SK-N-SH treated with all-trans-retinoic acid at 6 μM for 48 hours (cell line): ENCODE data around the gene CCDC106.

ENCODE experiments used
- ATAC-seq: fragments of 200-7000 bp; cut with Tn5 transposase; 3 replicates; pipeline ENCODE4 v1.9.1; 2020; ENCODE audit warnings: mild to moderate bottlenecking, moderate library complexity
- ARNTL ChIP-seq: fragments of 450-650 bp; formaldehyde crosslinking; IDR thresholded peaks from 2 replicates; pipeline ENCODE4 v1.5.0; 2020; ENCODE audit warnings: low read depth, mild to moderate bottlenecking, moderate library complexity, borderline replicate concordance
- BACH2 ChIP-seq: fragments of 250-450 bp; sonication (Bioruptor Pico); IDR thresholded peaks from 2 replicates; pipeline ENCODE4 v1.9.0; 2021; ENCODE audit warnings: mild to moderate bottlenecking, borderline replicate concordance
- CSDC2 ChIP-seq: fragments of 250-450 bp; sonication (Bioruptor Pico); IDR thresholded peaks from 2 replicates; pipeline ENCODE4 v1.5.0; 2020; ENCODE audit warnings: mild to moderate bottlenecking, moderate library complexity
- ESRRG ChIP-seq: fragments of 250-450 bp; sonication (Bioruptor Pico); IDR thresholded peaks from 2 replicates; pipeline ENCODE4 v1.6.1; 2021; ENCODE audit warnings: mild to moderate bottlenecking
- GLIS3 ChIP-seq: fragments of 250-450 bp; sonication (Bioruptor Pico); IDR thresholded peaks from 2 replicates; pipeline ENCODE4 v1.5.0; 2020; ENCODE audit warnings: mild to moderate bottlenecking, moderate library complexity
- ISL1 ChIP-seq: fragments of 250-450 bp; sonication (Bioruptor Pico); IDR thresholded peaks from 2 replicates; pipeline ENCODE4 v2.1.2; 2022; ENCODE audit warnings: mild to moderate bottlenecking, moderate library complexity
- PPARA ChIP-seq: fragments of 250-450 bp; sonication (Bioruptor Pico); IDR thresholded peaks from 2 replicates; pipeline ENCODE4 v1.5.0; 2020; ENCODE audit warnings: mild to moderate bottlenecking, borderline replicate concordance
- TCF4 ChIP-seq: fragments of 250-450 bp; sonication (Bioruptor Pico); IDR thresholded peaks from 2 replicates; pipeline ENCODE4 v1.8.0; 2021; ENCODE audit warnings: mild to moderate bottlenecking, moderate library complexity, borderline replicate concordance
- TOX ChIP-seq: fragments of 250-450 bp; sonication (Bioruptor Pico); IDR thresholded peaks from 2 replicates; pipeline ENCODE4 v1.8.0; 2021; ENCODE audit warnings: mild to moderate bottlenecking, moderate library complexity, borderline replicate concordance
- ZC3H10 ChIP-seq: fragments of 250-450 bp; sonication (Bioruptor Pico); IDR thresholded peaks from 2 replicates; pipeline ENCODE4 v1.5.1; 2021; ENCODE audit warnings: mild to moderate bottlenecking, moderate library complexity
- ZFP3 ChIP-seq: fragments of 250-450 bp; sonication (Bioruptor Pico); IDR thresholded peaks from 2 replicates; pipeline ENCODE4 v1.5.0; 2020; ENCODE audit warnings: mild to moderate bottlenecking, moderate library complexity
- ZFP30 ChIP-seq: fragments of 450-650 bp; formaldehyde crosslinking; IDR thresholded peaks from 2 replicates; pipeline ENCODE4 v1.5.0; 2022; ENCODE audit warnings: mild to moderate bottlenecking, moderate library complexity
- ZNF565 ChIP-seq: fragments of 450-650 bp; formaldehyde crosslinking; conservative IDR thresholded peaks from 2 replicates; pipeline ENCODE4 v1.5.0; 2020; ENCODE audit warnings: low read depth, mild to moderate bottlenecking, moderate library complexity
- ZNF70 ChIP-seq: fragments of 450-650 bp; formaldehyde crosslinking; IDR thresholded peaks from 2 replicates; pipeline ENCODE4 v1.5.0; 2020; ENCODE audit warnings: mild to moderate bottlenecking, moderate library complexity
- ZNF8 ChIP-seq: fragments of 450-650 bp; formaldehyde crosslinking; IDR thresholded peaks from 2 replicates; pipeline ENCODE4 v1.5.0; 2020; ENCODE audit warnings: mild to moderate bottlenecking, moderate library complexity
- TF ChIP-seq, protein P1 (sequence below): fragments of 250-450 bp; sonication (Bioruptor Pico); IDR thresholded peaks from 2 replicates; pipeline ENCODE4 v1.5.1; 2020; ENCODE audit warnings: low read depth, mild to moderate bottlenecking, moderate library complexity
- TF ChIP-seq, protein P2 (sequence below): fragments of 250-450 bp; sonication (Bioruptor Pico); IDR thresholded peaks from 2 replicates; pipeline ENCODE4 v1.5.1; 2021; ENCODE audit warnings: mild to moderate bottlenecking, moderate library complexity
- TF ChIP-seq, protein P3 (sequence below): fragments of 250-450 bp; sonication (Bioruptor Pico); IDR thresholded peaks from 2 replicates; pipeline ENCODE4 v1.5.0; 2020; ENCODE audit warnings: mild to moderate bottlenecking, moderate library complexity
- TF ChIP-seq, protein P4 (sequence below): fragments of 250-450 bp; sonication (Bioruptor Pico); IDR thresholded peaks from 2 replicates; pipeline ENCODE4 v1.8.0; 2021; ENCODE audit warnings: low read depth, mild to moderate bottlenecking, moderate library complexity, borderline replicate concordance

Gene CCDC106

DNA sequence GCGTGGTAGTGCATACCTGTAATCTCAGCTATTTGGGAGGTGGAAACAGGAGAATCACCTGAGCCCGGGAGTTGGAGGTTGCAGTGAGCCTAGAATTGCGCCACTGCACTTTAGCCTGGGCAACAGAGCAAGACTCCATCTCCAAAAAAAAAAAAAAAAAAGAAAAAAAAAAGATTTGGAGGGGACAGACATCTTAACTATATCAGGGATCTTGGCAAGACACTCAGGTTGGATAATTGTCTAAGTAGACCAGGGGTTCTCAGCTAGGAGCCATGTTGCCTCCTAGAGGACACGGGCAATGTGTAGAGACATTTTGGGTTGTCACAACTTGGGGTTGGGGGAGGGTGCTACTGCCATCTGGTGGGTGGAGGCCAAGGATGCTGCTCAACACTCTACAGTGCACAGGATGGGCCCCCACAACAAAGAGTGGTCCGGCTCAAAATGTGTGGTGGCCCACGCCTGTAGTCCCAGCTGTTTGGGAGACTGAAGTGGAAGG, 9.1 kb upstream of the CCDC106 start (continued):
- TF ChIP-seq, protein P1, sequence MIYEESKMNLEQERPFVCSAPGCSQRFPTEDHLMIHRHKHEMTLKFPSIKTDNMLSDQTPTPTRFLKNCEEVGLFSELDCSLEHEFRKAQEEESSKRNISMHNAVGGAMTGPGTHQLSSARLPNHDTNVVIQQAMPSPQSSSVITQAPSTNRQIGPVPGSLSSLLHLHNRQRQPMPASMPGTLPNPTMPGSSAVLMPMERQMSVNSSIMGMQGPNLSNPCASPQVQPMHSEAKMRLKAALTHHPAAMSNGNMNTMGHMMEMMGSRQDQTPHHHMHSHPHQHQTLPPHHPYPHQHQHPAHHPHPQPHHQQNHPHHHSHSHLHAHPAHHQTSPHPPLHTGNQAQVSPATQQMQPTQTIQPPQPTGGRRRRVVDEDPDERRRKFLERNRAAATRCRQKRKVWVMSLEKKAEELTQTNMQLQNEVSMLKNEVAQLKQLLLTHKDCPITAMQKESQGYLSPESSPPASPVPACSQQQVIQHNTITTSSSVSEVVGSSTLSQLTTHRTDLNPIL (CRISPR knock-in tag): no peak
- TF ChIP-seq ZNF8 (no peak), ZFP30 (CRISPR knock-in tag) (no peak), ZNF70 (no peak), ARNTL (no peak)
- TF ChIP-seq, protein P2, sequence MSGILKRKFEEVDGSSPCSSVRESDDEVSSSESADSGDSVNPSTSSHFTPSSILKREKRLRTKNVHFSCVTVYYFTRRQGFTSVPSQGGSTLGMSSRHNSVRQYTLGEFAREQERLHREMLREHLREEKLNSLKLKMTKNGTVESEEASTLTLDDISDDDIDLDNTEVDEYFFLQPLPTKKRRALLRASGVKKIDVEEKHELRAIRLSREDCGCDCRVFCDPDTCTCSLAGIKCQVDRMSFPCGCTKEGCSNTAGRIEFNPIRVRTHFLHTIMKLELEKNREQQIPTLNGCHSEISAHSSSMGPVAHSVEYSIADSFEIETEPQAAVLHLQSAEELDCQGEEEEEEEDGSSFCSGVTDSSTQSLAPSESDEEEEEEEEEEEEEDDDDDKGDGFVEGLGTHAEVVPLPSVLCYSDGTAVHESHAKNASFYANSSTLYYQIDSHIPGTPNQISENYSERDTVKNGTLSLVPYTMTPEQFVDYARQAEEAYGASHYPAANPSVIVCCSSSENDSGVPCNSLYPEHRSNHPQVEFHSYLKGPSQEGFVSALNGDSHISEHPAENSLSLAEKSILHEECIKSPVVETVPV (CRISPR knock-in tag): no peak
- TF ChIP-seq, all 23 proteins: peak for 0

DNA sequence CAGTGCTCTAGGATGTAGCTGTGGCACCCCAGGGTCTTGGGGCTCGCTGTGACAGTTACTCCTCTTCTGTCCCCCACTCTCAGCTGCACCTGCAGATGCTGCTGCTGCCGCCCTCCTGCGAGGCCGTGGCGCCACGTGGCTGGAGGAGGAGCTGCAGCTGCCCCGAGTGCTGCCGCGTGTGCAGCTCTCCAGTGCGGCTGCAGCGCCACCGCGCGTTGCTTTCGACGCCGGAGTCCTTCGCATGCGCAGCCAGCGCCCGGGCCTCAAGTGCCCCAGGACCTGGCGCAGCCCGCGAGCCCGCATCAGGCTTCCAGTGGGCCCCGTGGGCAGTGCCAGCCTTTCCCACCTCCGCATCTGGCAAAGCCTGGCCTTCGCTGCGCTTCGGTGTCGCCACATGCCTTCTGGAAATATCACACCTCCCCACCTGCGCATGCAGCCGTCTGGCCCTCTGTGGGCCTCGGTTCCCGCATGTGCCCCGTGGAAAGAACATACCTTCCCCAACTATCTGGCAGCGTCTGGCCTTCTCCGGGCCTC, 7.9 kb upstream of the CCDC106 start:
- TF ChIP-seq CSDC2 (CRISPR knock-in tag) (peak; percentile 17; the same call in 1 of the 2 replicates), ZFP3 (CRISPR knock-in tag) (peak; percentile 63; the same call in 1 of the 2 replicates), BACH2 (CRISPR knock-in tag) (no peak), GLIS3 (CRISPR knock-in tag) (no peak)
- TF ChIP-seq, protein P3, sequence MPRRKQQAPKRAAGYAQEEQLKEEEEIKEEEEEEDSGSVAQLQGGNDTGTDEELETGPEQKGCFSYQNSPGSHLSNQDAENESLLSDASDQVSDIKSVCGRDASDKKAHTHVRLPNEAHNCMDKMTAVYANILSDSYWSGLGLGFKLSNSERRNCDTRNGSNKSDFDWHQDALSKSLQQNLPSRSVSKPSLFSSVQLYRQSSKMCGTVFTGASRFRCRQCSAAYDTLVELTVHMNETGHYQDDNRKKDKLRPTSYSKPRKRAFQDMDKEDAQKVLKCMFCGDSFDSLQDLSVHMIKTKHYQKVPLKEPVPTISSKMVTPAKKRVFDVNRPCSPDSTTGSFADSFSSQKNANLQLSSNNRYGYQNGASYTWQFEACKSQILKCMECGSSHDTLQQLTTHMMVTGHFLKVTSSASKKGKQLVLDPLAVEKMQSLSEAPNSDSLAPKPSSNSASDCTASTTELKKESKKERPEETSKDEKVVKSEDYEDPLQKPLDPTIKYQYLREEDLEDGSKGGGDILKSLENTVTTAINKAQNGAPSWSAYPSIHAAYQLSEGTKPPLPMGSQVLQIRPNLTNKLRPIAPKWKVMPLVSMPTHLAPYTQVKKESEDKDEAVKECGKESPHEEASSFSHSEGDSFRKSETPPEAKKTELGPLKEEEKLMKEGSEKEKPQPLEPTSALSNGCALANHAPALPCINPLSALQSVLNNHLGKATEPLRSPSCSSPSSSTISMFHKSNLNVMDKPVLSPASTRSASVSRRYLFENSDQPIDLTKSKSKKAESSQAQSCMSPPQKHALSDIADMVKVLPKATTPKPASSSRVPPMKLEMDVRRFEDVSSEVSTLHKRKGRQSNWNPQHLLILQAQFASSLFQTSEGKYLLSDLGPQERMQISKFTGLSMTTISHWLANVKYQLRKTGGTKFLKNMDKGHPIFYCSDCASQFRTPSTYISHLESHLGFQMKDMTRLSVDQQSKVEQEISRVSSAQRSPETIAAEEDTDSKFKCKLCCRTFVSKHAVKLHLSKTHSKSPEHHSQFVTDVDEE: 0 out of 2 replicates have a peak, but pooled peaks have one; percentile 10
- ATAC-seq: peak; percentile 20

DNA sequence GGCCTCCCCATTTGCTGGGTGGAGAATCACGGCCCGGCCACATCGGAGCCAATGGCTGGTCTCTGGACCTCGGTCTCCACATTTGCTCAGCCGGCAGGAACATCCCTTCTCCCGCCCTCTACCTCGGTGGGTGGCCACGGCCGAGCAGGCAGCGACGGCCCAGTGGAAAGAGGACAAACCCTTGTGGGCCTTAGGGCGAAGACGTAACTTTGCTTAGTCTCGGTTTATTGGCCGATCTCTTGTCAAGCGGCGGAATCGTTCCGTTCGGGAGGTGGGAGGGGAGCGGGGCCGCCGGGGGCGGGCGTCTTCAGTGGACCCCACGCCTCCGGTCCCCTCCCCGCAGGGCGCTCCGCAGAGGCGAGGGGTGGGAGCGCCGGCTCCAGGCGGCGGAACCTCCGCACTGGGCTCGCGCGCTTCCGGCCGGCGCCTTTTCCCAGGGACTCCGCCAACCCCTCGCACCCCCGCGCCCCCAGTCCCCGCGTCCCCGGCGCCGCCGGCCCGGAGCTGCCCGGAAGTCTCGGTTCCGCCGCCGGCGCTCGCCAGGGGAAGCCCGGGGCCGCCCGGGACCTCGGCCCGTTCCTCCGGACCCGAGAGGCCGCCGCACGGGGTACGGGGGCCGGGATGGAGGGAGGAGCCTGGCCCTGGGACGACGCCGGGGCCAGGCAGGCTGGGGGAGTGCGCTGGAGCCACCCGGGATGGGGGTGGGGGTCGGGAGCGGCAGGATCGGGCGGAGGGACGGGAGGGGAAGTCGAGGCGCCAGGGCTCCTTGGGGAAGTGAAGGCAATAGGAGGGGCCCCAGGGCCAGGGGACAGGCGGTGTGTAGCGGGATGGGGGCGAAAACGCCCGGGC, 7.2 kb upstream of the CCDC106 start, which contains the start of gene ZNF580:
ZNF580 (plus strand) TSS at position 426 of the 849 bp plus-strand sequence. CDS start 1,507 bp downstream, outside the sequence.
- ATAC-seq: peak; percentile 67
- TF ChIP-seq PPARA (CRISPR knock-in tag) (no peak), ZFP3 (CRISPR knock-in tag) (no peak), TOX (CRISPR knock-in tag) (no peak), ZNF565 (no peak)

DNA sequence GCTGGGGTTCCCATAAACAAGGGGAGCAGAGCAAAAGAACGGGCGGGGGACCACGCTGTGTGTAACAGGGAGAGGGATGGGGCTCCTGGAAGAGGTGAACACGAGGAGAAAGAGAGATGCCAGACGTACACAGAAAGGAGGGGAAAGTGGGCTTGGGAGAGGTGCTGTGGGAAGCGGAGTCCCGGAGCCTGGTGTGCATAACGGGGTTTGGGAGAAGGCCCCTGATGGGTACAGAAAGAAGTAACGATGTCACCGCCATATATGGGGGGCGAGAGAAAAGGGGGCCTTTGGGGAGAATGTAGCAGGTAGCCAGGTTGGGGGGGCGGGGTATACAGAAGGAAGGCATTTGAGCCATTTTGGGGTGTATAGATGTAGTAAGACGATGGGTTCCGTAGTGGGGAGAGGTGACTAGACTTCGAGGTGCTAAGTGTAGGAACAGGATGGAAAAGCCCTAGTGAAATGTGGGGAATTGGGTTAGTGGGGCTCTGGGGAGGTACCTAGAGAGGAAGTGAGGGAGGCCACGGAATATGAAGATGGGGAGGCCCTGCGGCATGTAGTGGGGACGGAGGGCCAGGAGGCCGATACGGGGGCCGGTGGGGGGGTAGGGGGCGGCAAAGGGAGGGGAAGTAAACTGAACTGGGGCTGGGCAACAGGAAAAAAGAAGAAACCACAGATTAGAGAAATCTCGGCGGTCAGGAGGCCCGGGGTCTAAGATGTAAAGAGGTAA, 6.4 kb upstream of the CCDC106 start:
- ATAC-seq: peak; percentile 11
- TF ChIP-seq ZC3H10 (CRISPR knock-in tag): no peak
- TF ChIP-seq, protein P2 (CRISPR knock-in tag): no peak
- no peak for TF ChIP-seq ZNF70
- no peak for TF ChIP-seq ISL1
- TF ChIP-seq ESRRG: no peak
- TF ChIP-seq ARNTL: no peak
- no peak for TF ChIP-seq PPARA (CRISPR knock-in tag)
- no peak for TF ChIP-seq TCF4 (CRISPR knock-in tag)
- no peak for TF ChIP-seq TOX (CRISPR knock-in tag)
- TF ChIP-seq, protein P4, sequence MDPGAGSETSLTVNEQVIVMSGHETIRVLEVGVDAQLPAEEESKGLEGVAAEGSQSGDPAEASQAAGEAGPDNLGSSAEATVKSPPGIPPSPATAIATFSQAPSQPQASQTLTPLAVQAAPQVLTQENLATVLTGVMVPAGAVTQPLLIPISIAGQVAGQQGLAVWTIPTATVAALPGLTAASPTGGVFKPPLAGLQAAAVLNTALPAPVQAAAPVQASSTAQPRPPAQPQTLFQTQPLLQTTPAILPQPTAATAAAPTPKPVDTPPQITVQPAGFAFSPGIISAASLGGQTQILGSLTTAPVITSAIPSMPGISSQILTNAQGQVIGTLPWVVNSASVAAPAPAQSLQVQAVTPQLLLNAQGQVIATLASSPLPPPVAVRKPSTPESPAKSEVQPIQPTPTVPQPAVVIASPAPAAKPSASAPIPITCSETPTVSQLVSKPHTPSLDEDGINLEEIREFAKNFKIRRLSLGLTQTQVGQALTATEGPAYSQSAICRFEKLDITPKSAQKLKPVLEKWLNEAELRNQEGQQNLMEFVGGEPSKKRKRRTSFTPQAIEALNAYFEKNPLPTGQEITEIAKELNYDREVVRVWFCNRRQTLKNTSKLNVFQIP: no peak
- no peak for TF ChIP-seq ZFP30 (CRISPR knock-in tag)
- TF ChIP-seq, protein P3: no peak
- TF ChIP-seq, protein P1 (CRISPR knock-in tag): no peak
